Mucosa of descending colon (tissue), 3 donors: ENCODE results near the gene OR2H2. TPM values are rescaled to one million over a fixed set of nuclear protein-coding genes. Genes with fewer than 3 reads are reported as not detected.
A peak's percentile ranks its signal among the peaks of the same experiment; 100 is the strongest.

Source experiments
- ATAC-seq: fragments of 200-7000 bp; cut with Tn5 transposase; one replicate; pipeline ENCODE4 v1.9.1; 2020; ENCODE audit warnings: mild to moderate bottlenecking, moderate library complexity
- DNase-seq, 3 donors: peaks; one replicate each; pipeline ENCODE4 v3.0.0-alpha.2; 2020
- H3K36me3 ChIP-seq: fragments of 200-600 bp; one replicate; pipeline ENCODE4 v1.8.0; 2021; ENCODE audit warnings: low read depth, mild to moderate bottlenecking
- H3K4me1 ChIP-seq: fragments of 200-600 bp; one replicate; pipeline ENCODE4 v1.8.0; 2021; ENCODE audit warnings: low read depth, mild to moderate bottlenecking
- H3K4me3 ChIP-seq: fragments of 200-600 bp; one replicate; pipeline ENCODE4 v1.8.0; 2021; ENCODE audit warnings: mild to moderate bottlenecking
- H3K9me3 ChIP-seq: fragments of 200-600 bp; one replicate; pipeline ENCODE4 v1.8.0; 2021; ENCODE audit warnings: mild to moderate bottlenecking
- intact Hi-C, 2 donors: fragments of 100-400 bp; cut with DNase I in 1 of 2; cut with micrococcal nuclease in 1 of 2; formaldehyde crosslinking; loops; one replicate each; pipeline versions ENCODE4 v1.11.0 to v1.11.1; 2022; cut with DNase I, micrococcal nuclease
- long read RNA-seq, 2 donors: library from polyadenylated mRNA; unstranded; transcript quantifications; one replicate each; pipeline ENCODE4 v2.0.0, GENCODE V29; 2019 to 2021
- total RNA-seq, 3 donors: library from RNA; stranded (reverse); fragmentation: NEBNext Ultra II Directional in 2 of 3; extraction: Animal tissue kit (Norgen Biotek cat#: 25700) in 2 of 3; gene quantifications; one replicate each; pipeline versions ENCODE4 v1.2.1 to v1.2.4, GENCODE V29; 2021 to 2023
- TF ChIP-seq, protein P1 (sequence below): fragments of 200-600 bp; IDR thresholded peaks from one replicate; pipeline ENCODE4 v1.8.0; 2022; ENCODE audit warnings: antibody characterized with exemption, mild to moderate bottlenecking
- donor health status: DM: no; HTN: no; CAD: no; lungs with moderate emphysema.
- donor health status: DM: no; HTN: no; CAD: no.
- donor health status: DM: no; HTN: yes; CAD: no.

OR2H2 gene
- total RNA-seq = not detected
- long read RNA-seq, donor 1 = 0 reads
- long read RNA-seq, donor 2 = 0 reads

DNA sequence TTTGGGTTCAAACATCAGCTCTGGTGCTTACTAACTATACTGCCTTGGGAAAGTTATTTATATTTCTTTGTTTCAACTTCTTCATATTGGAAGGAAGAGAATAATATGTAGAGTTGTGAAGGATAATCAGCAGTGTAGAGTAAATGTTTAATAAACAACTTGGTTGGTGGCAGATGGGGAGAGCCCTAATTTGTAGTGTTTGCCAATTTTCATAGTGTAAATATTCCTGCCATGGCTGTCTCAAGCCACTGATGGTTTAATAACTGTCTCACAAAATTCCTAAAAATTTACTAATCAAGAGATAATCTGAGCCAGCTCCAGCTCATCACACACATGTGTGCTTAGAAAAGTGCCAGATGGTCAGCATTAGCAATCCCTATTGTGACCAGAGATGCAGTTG is at the start of gene OR2H2:
OR2H2 (plus strand) TSS at position 301 of the 400 bp plus-strand sequence. CDS start 2,824 bp downstream, outside the sequence.
- ATAC-seq (no peak), DNase-seq (no peak)
- intact Hi-C loops = loop anchor here in 1 of 2 donors (5.0 kb wide), 1 partner anchor 903 kb away; no protein-coding TSS in a partner anchor
- Histone ChIP-seq H3K4me3 (no peak within 1 kb of the TSS), H3K4me1 (no peaks in the 10 kb centered on the region), H3K9me3 (no peaks in the 10 kb centered on the region), H3K36me3 (no peaks in the 10 kb centered on the region)
- TF ChIP-seq, protein P1, sequence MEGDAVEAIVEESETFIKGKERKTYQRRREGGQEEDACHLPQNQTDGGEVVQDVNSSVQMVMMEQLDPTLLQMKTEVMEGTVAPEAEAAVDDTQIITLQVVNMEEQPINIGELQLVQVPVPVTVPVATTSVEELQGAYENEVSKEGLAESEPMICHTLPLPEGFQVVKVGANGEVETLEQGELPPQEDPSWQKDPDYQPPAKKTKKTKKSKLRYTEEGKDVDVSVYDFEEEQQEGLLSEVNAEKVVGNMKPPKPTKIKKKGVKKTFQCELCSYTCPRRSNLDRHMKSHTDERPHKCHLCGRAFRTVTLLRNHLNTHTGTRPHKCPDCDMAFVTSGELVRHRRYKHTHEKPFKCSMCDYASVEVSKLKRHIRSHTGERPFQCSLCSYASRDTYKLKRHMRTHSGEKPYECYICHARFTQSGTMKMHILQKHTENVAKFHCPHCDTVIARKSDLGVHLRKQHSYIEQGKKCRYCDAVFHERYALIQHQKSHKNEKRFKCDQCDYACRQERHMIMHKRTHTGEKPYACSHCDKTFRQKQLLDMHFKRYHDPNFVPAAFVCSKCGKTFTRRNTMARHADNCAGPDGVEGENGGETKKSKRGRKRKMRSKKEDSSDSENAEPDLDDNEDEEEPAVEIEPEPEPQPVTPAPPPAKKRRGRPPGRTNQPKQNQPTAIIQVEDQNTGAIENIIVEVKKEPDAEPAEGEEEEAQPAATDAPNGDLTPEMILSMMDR = no peak

DNA sequence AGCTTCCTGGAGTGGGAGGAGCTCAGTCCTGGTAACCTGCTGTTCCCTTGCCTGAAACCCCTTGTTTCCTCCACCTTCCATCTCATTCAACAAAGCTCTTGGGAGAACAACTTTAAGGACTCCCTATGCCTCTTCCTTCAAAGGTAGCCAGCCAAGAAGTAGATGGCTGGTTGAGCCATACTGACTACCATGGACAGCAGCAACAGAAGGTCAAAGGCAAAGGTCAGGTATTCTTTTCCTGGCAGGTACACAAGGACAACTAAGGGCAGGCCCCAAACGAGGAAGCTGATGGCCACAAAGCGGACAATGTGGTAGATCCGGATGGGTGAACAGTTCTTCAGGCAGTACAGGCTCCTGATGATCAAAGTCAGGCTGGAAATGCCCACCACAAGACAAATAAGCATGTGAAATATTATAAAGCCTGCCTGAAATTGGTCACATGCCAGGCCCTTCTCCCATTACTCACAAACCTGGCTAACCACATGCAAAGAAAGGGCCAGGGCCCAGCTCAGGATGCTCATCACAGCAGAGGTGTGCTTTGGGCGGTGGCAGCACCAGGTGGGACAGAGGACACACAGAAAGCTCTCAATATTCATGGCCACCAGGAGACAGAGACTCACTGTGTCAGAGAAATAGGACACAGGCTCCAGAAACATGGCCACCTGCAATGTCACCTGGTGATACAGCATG is 47.1 kb upstream of the OR2H2 start:
- intact Hi-C loops = no loop called here
- no peak for ATAC-seq

DNA sequence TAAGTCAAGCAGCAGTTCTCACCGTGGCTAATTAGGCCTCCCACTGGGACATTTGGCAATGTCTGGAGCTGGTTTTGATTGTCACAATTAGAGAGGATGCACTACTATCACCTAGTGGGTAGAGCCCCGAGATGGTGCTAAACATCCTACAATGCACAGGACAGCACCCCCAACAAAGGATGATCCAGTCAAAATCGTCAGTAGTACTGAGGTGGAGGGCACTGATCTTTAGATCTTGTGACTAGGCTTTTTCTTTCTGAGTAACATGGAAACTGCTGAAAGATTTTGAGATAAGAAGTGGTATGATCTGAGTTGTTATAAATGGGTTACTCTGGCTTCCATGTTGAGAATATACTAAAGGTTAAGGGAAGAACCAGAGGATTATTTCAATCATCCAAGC is 37.3 kb upstream of the OR2H2 start:
- H3K36me3 ChIP-seq = no peaks in the 10 kb centered on the region
- no peaks in the 10 kb centered on the region for H3K4me1 ChIP-seq
- TF ChIP-seq, protein P1 = no peak
- ATAC-seq (no peak), DNase-seq (no peak)
- H3K4me3 ChIP-seq = no peak overlapping the region
- H3K9me3 ChIP-seq = no peaks in the 10 kb centered on the region
- intact Hi-C loops = no loop called here

More for the DNA sequence above, 47.1 kb upstream of the OR2H2 start:
- Histone ChIP-seq H3K9me3 (no peaks in the 10 kb centered on the region), H3K4me3 (no peak overlapping the region), H3K36me3 (no peaks in the 10 kb centered on the region), H3K4me1 (no peaks in the 10 kb centered on the region)
- TF ChIP-seq, protein P1 = no peak
- no peak for DNase-seq

DNA sequence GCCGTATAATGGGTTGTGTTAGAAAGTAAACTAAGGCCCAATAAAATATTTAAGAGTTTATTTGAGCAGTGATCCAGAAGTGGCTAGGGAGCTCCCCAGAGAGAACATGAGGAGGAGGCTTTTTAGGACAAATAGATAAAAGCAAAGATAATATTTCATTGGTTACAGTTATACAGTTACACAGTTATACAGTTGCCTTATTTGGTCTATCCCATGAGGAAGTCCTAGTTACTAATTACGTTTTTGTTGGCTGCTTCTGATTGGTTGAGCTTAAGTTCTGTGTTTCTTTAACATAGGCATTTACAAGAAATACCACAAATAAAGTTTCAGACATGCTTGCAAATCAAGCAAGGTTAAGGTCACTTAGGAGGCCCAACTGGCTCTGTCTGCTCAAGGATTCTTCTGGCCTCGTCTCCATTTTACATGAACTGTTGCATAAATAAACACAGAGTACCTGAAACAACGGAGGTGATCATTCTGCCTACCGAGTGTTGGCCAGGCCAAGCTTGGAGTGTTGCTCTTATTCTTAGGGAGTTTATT is 32.3 kb upstream of the OR2H2 start:
- TF ChIP-seq, protein P1 = no peak
- intact Hi-C loops = no loop called here
- ATAC-seq (peak; percentile 68), DNase-seq (peak in 1 of 3 donors; percentile 26)
- Histone ChIP-seq H3K36me3 (no peaks in the 10 kb centered on the region), H3K4me3 (no peak overlapping the region), H3K4me1 (peaks cover 4% of the 10 kb centered on the region), H3K9me3 (no peaks in the 10 kb centered on the region)

DNA sequence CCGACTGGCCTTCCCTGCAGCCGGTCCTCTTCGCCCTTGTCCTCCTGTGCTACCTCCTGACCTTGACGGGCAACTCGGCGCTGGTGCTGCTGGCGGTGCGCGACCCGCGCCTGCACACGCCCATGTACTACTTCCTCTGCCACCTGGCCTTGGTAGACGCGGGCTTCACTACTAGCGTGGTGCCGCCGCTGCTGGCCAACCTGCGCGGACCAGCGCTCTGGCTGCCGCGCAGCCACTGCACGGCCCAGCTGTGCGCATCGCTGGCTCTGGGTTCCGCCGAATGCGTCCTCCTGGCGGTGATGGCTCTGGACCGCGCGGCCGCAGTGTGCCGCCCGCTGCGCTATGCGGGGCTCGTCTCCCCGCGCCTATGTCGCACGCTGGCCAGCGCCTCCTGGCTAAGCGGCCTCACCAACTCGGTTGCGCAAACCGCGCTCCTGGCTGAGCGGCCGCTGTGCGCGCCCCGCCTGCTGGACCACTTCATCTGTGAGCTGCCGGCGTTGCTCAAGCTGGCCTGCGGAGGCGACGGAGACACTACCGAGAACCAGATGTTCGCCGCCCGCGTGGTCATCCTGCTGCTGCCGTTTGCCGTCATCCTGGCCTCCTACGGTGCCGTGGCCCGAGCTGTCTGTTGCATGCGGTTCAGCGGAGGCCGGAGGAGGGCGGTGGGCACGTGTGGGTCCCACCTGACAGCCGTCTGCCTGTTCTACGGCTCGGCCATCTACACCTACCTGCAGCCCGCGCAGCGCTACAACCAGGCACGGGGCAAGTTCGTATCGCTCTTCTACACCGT is 31.5 kb upstream of the OR2H2 start:
- H3K4me1 ChIP-seq = peaks cover 4% of the 10 kb centered on the region
- ATAC-seq = peak; percentile 79
- no peaks in the 10 kb centered on the region for H3K9me3 ChIP-seq
- intact Hi-C loops = no loop called here
- no peaks in the 10 kb centered on the region for H3K36me3 ChIP-seq
- TF ChIP-seq, protein P1 = no peak
- peak; percentile 29 to 70 (median 54) for DNase-seq
- H3K4me3 ChIP-seq = no peak overlapping the region
